WTC11 (cell line): ENCODE results near the gene SLC17A5. TPM values are rescaled to one million over a fixed set of nuclear protein-coding genes. Genes with fewer than 3 reads are reported as not detected.
A peak's percentile ranks its signal among the peaks of the same experiment; 100 is the strongest.

Experiments
- ATAC-seq: fragments of 200-7000 bp; cut with Tn5 transposase; 2 replicates; pipeline ENCODE4 v1.10.0; 2021; ENCODE audit warnings: mild to moderate bottlenecking, moderate library complexity
- CTCF ChIA-PET: fragments of 300-600 bp; sonication (Branson Sonifier 250); formaldehyde crosslinking; loops from one replicate; lab custom pipeline; 2021; ENCODE audit warnings: antibody characterized with exemption; lab: Charles Lee
- POLR2A ChIA-PET: fragments of 350-600 bp; sonication (Branson Sonifier 250); formaldehyde crosslinking; loops from one replicate; lab custom pipeline; 2021; ENCODE audit warnings: antibody characterized with exemption; lab: Charles Lee
- DNase-seq: peaks from one replicate; pipeline ENCODE4 v3.0.0; 2021; ENCODE audit warnings: low spot score
- H3K27ac Mint-ChIP-seq: 2 replicates; pipeline ENCODE4 v1.8.0; 2021; ENCODE audit warnings: mixed read lengths
- H3K27me3 Mint-ChIP-seq: 2 replicates; pipeline ENCODE4 v1.8.0; 2021; ENCODE audit warnings: low read depth, mild to moderate bottlenecking, moderate library complexity, mixed read lengths
- H3K36me3 Mint-ChIP-seq: 2 replicates; pipeline ENCODE4 v1.8.0; 2021; ENCODE audit warnings: mixed read lengths
- H3K4me1 Mint-ChIP-seq: 2 replicates; pipeline ENCODE4 v1.8.0; 2022; ENCODE audit warnings: mixed read lengths
- H3K4me3 Mint-ChIP-seq: 2 replicates; pipeline ENCODE4 v1.8.0; 2021; ENCODE audit warnings: mild to moderate bottlenecking, moderate library complexity, mixed read lengths
- H3K9me3 Mint-ChIP-seq: 2 replicates; pipeline ENCODE4 v1.8.0; 2021; ENCODE audit warnings: mixed read lengths
- CREB1 ChIP-seq: sonication (generic); formaldehyde crosslinking; IDR thresholded peaks from 2 replicates; pipeline ENCODE4 v1.8.0; 2023; ENCODE audit warnings: mild to moderate bottlenecking, missing genetic modification reagents
- ELF4 ChIP-seq: sonication (generic); formaldehyde crosslinking; IDR thresholded peaks from 2 replicates; pipeline ENCODE4 v1.8.1; 2022; ENCODE audit warnings: low read depth, mild to moderate bottlenecking, moderate library complexity, missing genetic modification reagents
- GABPB1 ChIP-seq: sonication (generic); formaldehyde crosslinking; IDR thresholded peaks from 2 replicates; pipeline ENCODE4 v1.8.1; 2023; ENCODE audit warnings: mild to moderate bottlenecking, missing genetic modification reagents
- HMGXB4 ChIP-seq: sonication (generic); formaldehyde crosslinking; IDR thresholded peaks from 2 replicates; pipeline ENCODE4 v1.8.1; 2023; ENCODE audit warnings: mild to moderate bottlenecking, moderate library complexity, missing genetic modification reagents
- JUN ChIP-seq: sonication (generic); formaldehyde crosslinking; IDR thresholded peaks from 2 replicates; pipeline ENCODE4 v1.8.0; 2023; ENCODE audit warnings: mild to moderate bottlenecking, missing genetic modification reagents
- NR2C2 ChIP-seq: sonication (generic); formaldehyde crosslinking; IDR thresholded peaks from 2 replicates; pipeline ENCODE4 v1.8.0; 2022; ENCODE audit warnings: mild to moderate bottlenecking, missing genetic modification reagents
- SMAD3 ChIP-seq: sonication (generic); formaldehyde crosslinking; IDR thresholded peaks from 2 replicates; pipeline ENCODE4 v1.8.0; 2022; ENCODE audit warnings: missing genetic modification reagents, mild to moderate bottlenecking, borderline replicate concordance
- SP1 ChIP-seq: sonication (generic); formaldehyde crosslinking; conservative IDR thresholded peaks from 2 replicates; pipeline ENCODE4 v1.8.1; 2022; ENCODE audit warnings: missing genetic modification reagents
- USF1 ChIP-seq: sonication (generic); formaldehyde crosslinking; IDR thresholded peaks from 2 replicates; pipeline ENCODE4 v1.8.0; 2022; ENCODE audit warnings: mild to moderate bottlenecking, missing genetic modification reagents
- ZBTB21 ChIP-seq: sonication (generic); formaldehyde crosslinking; IDR thresholded peaks from 2 replicates; pipeline ENCODE4 v1.8.1; 2023; ENCODE audit warnings: mild to moderate bottlenecking, missing genetic modification reagents, borderline replicate concordance
- ZNF121 ChIP-seq: sonication (generic); formaldehyde crosslinking; IDR thresholded peaks from 2 replicates; pipeline ENCODE4 v1.8.0; 2023; ENCODE audit warnings: missing genetic modification reagents
- ZNF219 ChIP-seq: sonication (generic); formaldehyde crosslinking; IDR thresholded peaks from 2 replicates; pipeline ENCODE4 v1.8.0; 2023; ENCODE audit warnings: missing genetic modification reagents, mild to moderate bottlenecking, borderline replicate concordance
- total RNA-seq: library from RNA; stranded (reverse); gene quantifications from 3 replicates; pipeline ENCODE4 v1.2.3, GENCODE V29; 2021
- TF ChIP-seq, protein P1 (sequence below): sonication (generic); formaldehyde crosslinking; IDR thresholded peaks from 2 replicates; pipeline ENCODE4 v1.8.0; 2022; ENCODE audit warnings: mild to moderate bottlenecking, missing genetic modification reagents
- TF ChIP-seq, protein P2 (sequence below): sonication (generic); formaldehyde crosslinking; IDR thresholded peaks from 2 replicates; pipeline ENCODE4 v1.8.1; 2023; ENCODE audit warnings: mild to moderate bottlenecking, missing genetic modification reagents, moderate library complexity
- TF ChIP-seq, protein P3 (sequence below): fragments of 200-600 bp; IDR thresholded peaks from 2 replicates; pipeline ENCODE4 v1.8.0; 2022; ENCODE audit warnings: antibody characterized with exemption
- TF ChIP-seq, protein P4 (sequence below): sonication (generic); formaldehyde crosslinking; IDR thresholded peaks from 2 replicates; pipeline ENCODE4 v1.8.1; 2022; ENCODE audit warnings: mild to moderate bottlenecking, moderate library complexity, missing genetic modification reagents

The SLC17A5 gene
- total RNA-seq, 1 experiment from 2014 or later = 9.3 TPM

DNA sequence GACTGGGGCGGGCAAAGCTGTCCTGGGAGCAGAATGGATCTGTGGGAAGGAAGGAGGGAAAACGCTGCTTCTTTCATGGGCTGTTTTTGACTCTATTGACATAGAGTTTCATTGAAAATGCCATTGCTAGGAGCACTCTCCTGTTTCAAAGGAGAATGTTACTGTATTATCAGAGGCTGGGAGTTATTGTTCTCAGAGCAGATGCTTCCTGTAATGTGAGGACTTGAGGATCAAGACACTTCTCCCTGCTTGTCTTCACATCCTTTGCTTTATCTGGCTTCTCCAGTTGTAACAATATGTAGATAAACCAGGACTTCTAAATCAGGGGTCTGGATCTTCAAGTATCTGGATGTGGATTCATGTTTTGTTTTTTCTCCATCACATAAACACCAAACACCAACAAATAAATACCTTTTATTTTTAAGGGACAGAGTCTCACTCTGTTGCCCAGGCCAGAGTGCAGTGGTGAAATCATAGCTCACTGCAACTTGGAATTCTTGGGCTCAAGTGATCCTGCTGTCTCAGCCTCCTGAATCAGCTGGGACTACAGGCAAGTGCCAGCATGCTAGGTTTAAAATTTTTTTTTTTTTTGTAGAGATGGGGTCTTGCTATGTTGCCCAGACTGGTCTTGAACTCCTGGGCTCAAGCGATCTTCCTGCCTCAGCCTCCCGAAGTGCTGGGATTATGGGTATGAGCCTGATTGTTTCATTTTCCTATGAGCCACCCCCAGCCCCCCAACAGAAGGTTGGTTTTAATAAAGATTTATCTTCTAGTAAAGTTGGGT is 46.1 kb upstream of the SLC17A5 start:
- DNase-seq = no peak
- H3K27me3 Mint-ChIP-seq = peaks cover 8% of the 10 kb centered on the region
- H3K4me1 Mint-ChIP-seq = peaks cover 28% of the 10 kb centered on the region
- no peak overlapping the region for H3K4me3 Mint-ChIP-seq
- ATAC-seq = no peak
- H3K27ac Mint-ChIP-seq = no peak overlapping the region
- H3K36me3 Mint-ChIP-seq = no peaks in the 10 kb centered on the region
- no peaks in the 10 kb centered on the region for H3K9me3 Mint-ChIP-seq
- ChIA-PET POLR2A (interaction anchor here (0.8 kb wide), 1 partner anchor 33 kb away, joined by 3 read pairs; no protein-coding TSS in a partner anchor), CTCF (interaction anchor here (1.0 kb wide), 1 partner anchor 33 kb away, joined by 4 read pairs; no protein-coding TSS in a partner anchor)
- peak; percentile 68; the same call in 1 of the 2 replicates for TF ChIP-seq ZNF121 (CRISPR knock-in tag)
- TF ChIP-seq, protein P1, sequence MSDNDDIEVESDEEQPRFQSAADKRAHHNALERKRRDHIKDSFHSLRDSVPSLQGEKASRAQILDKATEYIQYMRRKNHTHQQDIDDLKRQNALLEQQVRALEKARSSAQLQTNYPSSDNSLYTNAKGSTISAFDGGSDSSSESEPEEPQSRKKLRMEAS (CRISPR knock-in tag) = no peak
- TF ChIP-seq, all 79 proteins: peak for 1

DNA sequence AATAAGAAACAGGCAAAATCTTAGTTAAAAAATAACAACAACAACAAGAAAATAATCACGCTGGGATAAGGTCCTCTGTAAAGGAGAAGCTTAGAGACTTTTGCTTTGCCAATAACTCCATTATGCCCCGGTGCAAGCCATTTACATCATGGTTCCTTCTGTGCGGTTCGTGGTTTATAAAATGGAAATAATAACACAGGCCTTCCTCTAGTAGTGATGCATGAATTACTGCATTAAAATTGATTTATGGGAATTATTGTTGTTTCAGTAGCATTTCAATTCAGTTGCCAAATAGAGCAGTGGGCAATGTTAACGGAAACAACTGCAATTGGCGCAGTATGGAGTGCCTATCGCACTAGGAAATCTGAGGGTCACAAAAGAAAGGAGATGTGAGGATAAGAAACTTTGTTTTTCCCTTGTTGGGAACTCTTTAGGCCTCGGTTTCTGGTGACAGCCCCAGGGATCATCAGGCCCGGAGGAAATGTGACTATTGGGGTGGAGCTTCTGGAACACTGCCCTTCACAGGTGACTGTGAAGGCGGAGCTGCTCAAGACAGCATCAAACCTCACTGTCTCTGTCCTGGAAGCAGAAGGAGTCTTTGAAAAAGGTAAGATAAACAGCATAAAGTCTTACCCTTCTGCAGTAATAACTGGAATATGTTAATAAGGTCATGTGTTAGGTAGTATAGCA is 43.3 kb upstream of the SLC17A5 start:
- peaks cover 37% of the 10 kb centered on the region for H3K4me1 Mint-ChIP-seq
- TF ChIP-seq GABPB1 (CRISPR knock-in tag) = no peak
- TF ChIP-seq NR2C2 (CRISPR knock-in tag) = no peak
- no peak for TF ChIP-seq ZBTB21 (CRISPR knock-in tag)
- no peak for TF ChIP-seq JUN (CRISPR knock-in tag)
- TF ChIP-seq CREB1 (CRISPR knock-in tag) = no peak
- no peak for TF ChIP-seq SMAD3
- TF ChIP-seq, protein P2, sequence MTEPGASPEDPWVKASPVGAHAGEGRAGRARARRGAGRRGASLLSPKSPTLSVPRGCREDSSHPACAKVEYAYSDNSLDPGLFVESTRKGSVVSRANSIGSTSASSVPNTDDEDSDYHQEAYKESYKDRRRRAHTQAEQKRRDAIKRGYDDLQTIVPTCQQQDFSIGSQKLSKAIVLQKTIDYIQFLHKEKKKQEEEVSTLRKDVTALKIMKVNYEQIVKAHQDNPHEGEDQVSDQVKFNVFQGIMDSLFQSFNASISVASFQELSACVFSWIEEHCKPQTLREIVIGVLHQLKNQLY (CRISPR knock-in tag) = no peak
- TF ChIP-seq SP1 = no peak
- TF ChIP-seq, protein P3, sequence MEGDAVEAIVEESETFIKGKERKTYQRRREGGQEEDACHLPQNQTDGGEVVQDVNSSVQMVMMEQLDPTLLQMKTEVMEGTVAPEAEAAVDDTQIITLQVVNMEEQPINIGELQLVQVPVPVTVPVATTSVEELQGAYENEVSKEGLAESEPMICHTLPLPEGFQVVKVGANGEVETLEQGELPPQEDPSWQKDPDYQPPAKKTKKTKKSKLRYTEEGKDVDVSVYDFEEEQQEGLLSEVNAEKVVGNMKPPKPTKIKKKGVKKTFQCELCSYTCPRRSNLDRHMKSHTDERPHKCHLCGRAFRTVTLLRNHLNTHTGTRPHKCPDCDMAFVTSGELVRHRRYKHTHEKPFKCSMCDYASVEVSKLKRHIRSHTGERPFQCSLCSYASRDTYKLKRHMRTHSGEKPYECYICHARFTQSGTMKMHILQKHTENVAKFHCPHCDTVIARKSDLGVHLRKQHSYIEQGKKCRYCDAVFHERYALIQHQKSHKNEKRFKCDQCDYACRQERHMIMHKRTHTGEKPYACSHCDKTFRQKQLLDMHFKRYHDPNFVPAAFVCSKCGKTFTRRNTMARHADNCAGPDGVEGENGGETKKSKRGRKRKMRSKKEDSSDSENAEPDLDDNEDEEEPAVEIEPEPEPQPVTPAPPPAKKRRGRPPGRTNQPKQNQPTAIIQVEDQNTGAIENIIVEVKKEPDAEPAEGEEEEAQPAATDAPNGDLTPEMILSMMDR = no peak
- TF ChIP-seq ZNF219 (CRISPR knock-in tag) = no peak
- TF ChIP-seq ELF4 = no peak
- TF ChIP-seq, all 79 proteins: peak for 0
- DNase-seq (no peak), ATAC-seq (peak; percentile 66)
- ChIA-PET POLR2A (no interaction called here), CTCF (interaction anchor here (0.6 to 2.1 kb wide), 2 partner anchors 22 to 36 kb away, joined by 3 to 4 read pairs; no protein-coding TSS in a partner anchor)
- Mint-ChIP-seq H3K4me3 (peak overlapping the region; percentile 74), H3K36me3 (peaks cover 10% of the 10 kb centered on the region; the same call in 1 of the 2 replicates), H3K27me3 (peaks cover 13% of the 10 kb centered on the region), H3K27ac (peak overlapping the region; percentile 31; the same call in 1 of the 2 replicates), H3K9me3 (peaks cover 11% of the 10 kb centered on the region)

DNA sequence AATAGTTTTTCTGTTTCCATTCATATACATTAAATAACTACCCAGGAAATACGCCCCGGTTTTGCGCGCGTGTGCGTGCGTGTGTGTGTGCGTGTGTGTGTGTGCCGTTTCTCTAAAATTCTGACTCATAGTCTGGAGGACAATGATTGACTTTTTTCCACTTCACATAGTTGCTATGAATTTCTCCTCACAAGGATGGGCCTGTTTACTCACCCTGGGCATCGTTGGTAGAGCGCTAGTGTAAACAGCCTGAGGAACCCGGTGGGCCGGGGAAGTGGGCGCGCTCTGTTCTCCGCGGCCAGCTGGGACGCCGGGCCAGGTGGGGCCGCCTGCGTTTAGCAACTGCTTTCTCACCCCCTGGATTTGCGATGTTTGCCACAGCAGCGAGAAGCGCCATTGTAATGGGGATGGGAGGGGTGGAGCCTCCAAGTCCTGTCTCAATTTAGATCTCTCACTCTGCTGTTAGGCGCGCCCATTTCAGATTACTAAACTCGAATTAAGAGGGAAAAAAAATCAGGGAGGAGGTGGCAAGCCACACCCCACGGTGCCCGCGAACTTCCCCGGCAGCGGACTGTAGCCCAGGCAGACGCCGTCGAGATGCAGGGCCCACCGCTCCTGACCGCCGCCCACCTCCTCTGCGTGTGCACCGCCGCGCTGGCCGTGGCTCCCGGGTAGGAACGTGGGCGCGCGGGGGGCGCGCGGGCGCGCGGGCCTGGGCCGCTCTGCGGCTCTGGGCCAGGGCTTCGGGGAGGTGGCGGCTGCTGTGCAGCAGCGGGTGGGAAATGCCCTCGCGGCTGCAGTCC is 42.0 kb upstream of the SLC17A5 start, which contains the start of gene CD109:
Gene CD109, plus strand, starts transcription at position 585 of the 803 bp plus-strand sequence. Its CDS starts 13 bp downstream, at position 598.
- H3K36me3 Mint-ChIP-seq = peaks cover 10% of the 10 kb centered on the region; the same call in 1 of the 2 replicates
- TF ChIP-seq, protein P4, sequence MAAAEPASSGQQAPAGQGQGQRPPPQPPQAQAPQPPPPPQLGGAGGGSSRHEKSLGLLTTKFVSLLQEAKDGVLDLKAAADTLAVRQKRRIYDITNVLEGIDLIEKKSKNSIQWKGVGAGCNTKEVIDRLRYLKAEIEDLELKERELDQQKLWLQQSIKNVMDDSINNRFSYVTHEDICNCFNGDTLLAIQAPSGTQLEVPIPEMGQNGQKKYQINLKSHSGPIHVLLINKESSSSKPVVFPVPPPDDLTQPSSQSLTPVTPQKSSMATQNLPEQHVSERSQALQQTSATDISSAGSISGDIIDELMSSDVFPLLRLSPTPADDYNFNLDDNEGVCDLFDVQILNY (CRISPR knock-in tag) = 0 out of 2 replicates have a peak, but pooled peaks have one; percentile 32
- TF ChIP-seq USF1 (CRISPR knock-in tag) (no peak), ZNF219 (CRISPR knock-in tag) (peak; percentile 29; the same call in 1 of the 2 replicates), HMGXB4 (CRISPR knock-in tag) (0 out of 2 replicates have a peak, but pooled peaks have one; percentile 19)
- TF ChIP-seq, all 79 proteins: peak for 3
- peaks cover 13% of the 10 kb centered on the region for H3K27me3 Mint-ChIP-seq
- peak; percentile 89 for ATAC-seq
- POLR2A ChIA-PET = no interaction called here
- H3K9me3 Mint-ChIP-seq = peaks cover 11% of the 10 kb centered on the region
- H3K27ac Mint-ChIP-seq = peak within 1 kb of the TSS; percentile 31; the same call in 1 of the 2 replicates
- DNase-seq = peak; percentile 67
- H3K4me1 Mint-ChIP-seq = peaks cover 37% of the 10 kb centered on the region
- CTCF ChIA-PET = interaction anchor here (0.6 to 2.1 kb wide), 2 partner anchors 19 to 37 kb away, joined by 4 read pairs; no protein-coding TSS in a partner anchor
- H3K4me3 Mint-ChIP-seq = peak within 1 kb of the TSS; percentile 74
